ENCODE measurements around the gene ATAD3A.

DNA sequence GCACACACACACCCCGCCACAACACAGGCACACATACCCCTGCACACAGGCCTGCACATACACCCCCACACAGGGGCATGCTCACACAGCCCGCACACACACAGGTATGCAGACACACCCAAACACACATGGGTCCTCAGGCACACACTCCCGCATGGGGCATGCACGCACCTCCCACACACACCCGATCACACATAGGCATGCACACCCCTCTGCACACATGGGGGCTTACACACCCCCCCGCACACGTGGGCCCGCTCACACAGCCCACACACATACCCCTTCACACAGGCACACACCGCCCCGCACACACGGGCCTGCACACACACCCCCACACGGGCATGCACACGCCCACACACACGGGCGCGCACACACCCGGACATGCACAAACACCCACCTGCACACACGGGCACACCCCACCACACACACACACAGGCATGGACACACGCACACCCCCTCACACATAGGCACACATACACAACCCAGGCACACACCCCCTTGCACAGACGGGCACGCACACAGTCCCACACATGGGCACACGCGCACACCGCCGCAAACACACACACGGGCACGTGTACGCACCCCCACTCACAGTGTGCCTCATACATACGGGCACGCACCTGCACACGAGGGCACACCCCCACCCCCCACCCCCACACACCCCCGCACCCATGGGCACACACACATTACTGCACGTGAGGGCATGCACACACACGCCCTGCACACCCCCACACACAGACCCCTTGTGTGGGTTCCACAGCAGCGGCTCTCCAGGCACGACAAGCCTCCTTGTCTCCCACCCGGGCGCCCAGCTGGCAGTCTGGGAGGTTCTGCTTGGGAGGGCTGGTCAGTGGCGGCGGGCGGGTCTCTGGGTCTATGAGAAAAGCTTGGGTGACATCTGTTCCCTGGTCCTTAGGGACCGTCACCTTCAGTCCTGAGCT is 32.1 kb upstream of the ATAD3A start:
- no peak for TF ChIP-seq MYNN (tag by site-specific recombination; IDR thresholded peaks at IDR 0.05; ENCODE audit: borderline replicate concordance)
- TF ChIP-seq, protein P1, sequence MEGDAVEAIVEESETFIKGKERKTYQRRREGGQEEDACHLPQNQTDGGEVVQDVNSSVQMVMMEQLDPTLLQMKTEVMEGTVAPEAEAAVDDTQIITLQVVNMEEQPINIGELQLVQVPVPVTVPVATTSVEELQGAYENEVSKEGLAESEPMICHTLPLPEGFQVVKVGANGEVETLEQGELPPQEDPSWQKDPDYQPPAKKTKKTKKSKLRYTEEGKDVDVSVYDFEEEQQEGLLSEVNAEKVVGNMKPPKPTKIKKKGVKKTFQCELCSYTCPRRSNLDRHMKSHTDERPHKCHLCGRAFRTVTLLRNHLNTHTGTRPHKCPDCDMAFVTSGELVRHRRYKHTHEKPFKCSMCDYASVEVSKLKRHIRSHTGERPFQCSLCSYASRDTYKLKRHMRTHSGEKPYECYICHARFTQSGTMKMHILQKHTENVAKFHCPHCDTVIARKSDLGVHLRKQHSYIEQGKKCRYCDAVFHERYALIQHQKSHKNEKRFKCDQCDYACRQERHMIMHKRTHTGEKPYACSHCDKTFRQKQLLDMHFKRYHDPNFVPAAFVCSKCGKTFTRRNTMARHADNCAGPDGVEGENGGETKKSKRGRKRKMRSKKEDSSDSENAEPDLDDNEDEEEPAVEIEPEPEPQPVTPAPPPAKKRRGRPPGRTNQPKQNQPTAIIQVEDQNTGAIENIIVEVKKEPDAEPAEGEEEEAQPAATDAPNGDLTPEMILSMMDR (tag by site-specific recombination; IDR thresholded peaks at IDR 0.05), result no peak
- TF ChIP-seq ZNF837 (tag by site-specific recombination; IDR thresholded peaks at IDR 0.05), result no peak
- TF ChIP-seq, protein P2, sequence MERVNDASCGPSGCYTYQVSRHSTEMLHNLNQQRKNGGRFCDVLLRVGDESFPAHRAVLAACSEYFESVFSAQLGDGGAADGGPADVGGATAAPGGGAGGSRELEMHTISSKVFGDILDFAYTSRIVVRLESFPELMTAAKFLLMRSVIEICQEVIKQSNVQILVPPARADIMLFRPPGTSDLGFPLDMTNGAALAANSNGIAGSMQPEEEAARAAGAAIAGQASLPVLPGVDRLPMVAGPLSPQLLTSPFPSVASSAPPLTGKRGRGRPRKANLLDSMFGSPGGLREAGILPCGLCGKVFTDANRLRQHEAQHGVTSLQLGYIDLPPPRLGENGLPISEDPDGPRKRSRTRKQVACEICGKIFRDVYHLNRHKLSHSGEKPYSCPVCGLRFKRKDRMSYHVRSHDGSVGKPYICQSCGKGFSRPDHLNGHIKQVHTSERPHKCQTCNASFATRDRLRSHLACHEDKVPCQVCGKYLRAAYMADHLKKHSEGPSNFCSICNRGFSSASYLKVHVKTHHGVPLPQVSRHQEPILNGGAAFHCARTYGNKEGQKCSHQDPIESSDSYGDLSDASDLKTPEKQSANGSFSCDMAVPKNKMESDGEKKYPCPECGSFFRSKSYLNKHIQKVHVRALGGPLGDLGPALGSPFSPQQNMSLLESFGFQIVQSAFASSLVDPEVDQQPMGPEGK (tag by site-specific recombination; IDR thresholded peaks at IDR 0.05), result no peak
- no peak for TF ChIP-seq GLI2 (tag by site-specific recombination; IDR thresholded peaks at IDR 0.05; ENCODE audit: borderline replicate concordance, low read depth)
- TF ChIP-seq ZNF530 (tag by site-specific recombination; IDR thresholded peaks at IDR 0.05; ENCODE audit: low read depth), result no peak
- no peak for TF ChIP-seq ZNF146 (tag by site-specific recombination; IDR thresholded peaks at IDR 0.05)
- no peak for TF ChIP-seq ZNF138 (tag by site-specific recombination; IDR thresholded peaks at IDR 0.05; ENCODE audit: borderline replicate concordance)
- TF ChIP-seq ZBTB17 (tag by site-specific recombination; IDR thresholded peaks at IDR 0.05), result no peak
- TF ChIP-seq ZNF561 (tag by site-specific recombination; IDR thresholded peaks at IDR 0.05; ENCODE audit: borderline replicate concordance), result no peak
- TF ChIP-seq ZBTB48 (tag by site-specific recombination; IDR thresholded peaks at IDR 0.05), result no peak
- TF ChIP-seq, protein P3, sequence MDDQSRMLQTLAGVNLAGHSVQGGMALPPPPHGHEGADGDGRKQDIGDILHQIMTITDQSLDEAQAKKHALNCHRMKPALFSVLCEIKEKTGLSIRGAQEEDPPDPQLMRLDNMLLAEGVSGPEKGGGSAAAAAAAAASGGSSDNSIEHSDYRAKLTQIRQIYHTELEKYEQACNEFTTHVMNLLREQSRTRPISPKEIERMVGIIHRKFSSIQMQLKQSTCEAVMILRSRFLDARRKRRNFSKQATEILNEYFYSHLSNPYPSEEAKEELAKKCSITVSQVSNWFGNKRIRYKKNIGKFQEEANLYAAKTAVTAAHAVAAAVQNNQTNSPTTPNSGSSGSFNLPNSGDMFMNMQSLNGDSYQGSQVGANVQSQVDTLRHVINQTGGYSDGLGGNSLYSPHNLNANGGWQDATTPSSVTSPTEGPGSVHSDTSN (CRISPR knock-in tag; IDR thresholded peaks at IDR 0.05), result no peak
